PC-3 (cell line): Measurements from ENCODE around the gene VTI1A. TPM values are rescaled to one million over a fixed set of nuclear protein-coding genes. Genes with fewer than 3 reads are reported as not detected.

ENCODE experiments used
- ATAC-seq: fragments of 200-7000 bp; cut with Tn5 transposase; 2 replicates; pipeline ENCODE4 v1.9.1; 2020; ENCODE audit warnings: mild to moderate bottlenecking, moderate library complexity
- BruUV-seq: library from RNA; stranded (reverse); fragments of 400-500 nt; replicated peaks from 2 replicates; lab custom pipeline; 2021; lab: Mats Ljungman, UMichigan
- CTCF ChIA-PET: fragments of 300-600 bp; sonication (Branson Sonifier 250); formaldehyde crosslinking; loops from one replicate; lab custom pipeline; 2022; ENCODE audit warnings: antibody characterized with exemption; lab: Charles Lee
- POLR2A ChIA-PET: fragments of 300-600 bp; sonication (Branson Sonifier 250); formaldehyde crosslinking; loops from one replicate; lab custom pipeline; 2022; ENCODE audit warnings: antibody characterized with exemption; ENCODE audit not compliant: unreplicated experiment; lab: Charles Lee
- DNase-seq: peaks from one replicate; pipeline ENCODE4 v3.0.0-alpha.2; 2015
- H2AFZ ChIP-seq: fragments of 300-600 bp; sonication (generic); 2 replicates; pipeline ENCODE4 v1.6.0; 2016; ENCODE audit warnings: antibody characterized with exemption, low read length
- H3F3A ChIP-seq: fragments of 300-600 bp; sonication (generic); one replicate; pipeline ENCODE4 v1.6.0; 2017; ENCODE audit warnings: antibody characterized with exemption, low read length, control low read depth, mild to moderate bottlenecking; ENCODE audit not compliant: unreplicated experiment
- H3K27ac ChIP-seq: fragments of 300-600 bp; sonication (generic); 2 replicates; pipeline ENCODE4 v1.5.1; 2016; ENCODE audit warnings: mild to moderate bottlenecking, low read length
- H3K27me3 ChIP-seq: fragments of 300-600 bp; sonication (generic); 2 replicates; pipeline ENCODE4 v1.6.1; 2016; ENCODE audit warnings: low read length, mixed read lengths
- H3K36me3 ChIP-seq: fragments of 300-600 bp; sonication (generic); 2 replicates; pipeline ENCODE4 v1.6.1; 2016; ENCODE audit warnings: low read depth, mixed run types, low read length, mixed read lengths
- H3K4me1 ChIP-seq: fragments of 300-600 bp; sonication (generic); 2 replicates; pipeline ENCODE4 v1.5.1; 2016; ENCODE audit warnings: low read length; ENCODE audit not compliant: insufficient read depth
- H3K4me2 ChIP-seq: fragments of 300-600 bp; sonication (generic); 2 replicates; pipeline ENCODE4 v1.6.0; 2016; ENCODE audit warnings: low read length
- H3K4me3 ChIP-seq: fragments of 300-600 bp; sonication (generic); 2 replicates; pipeline ENCODE4 v1.5.1; 2016; ENCODE audit warnings: mild to moderate bottlenecking, low read length, mixed read lengths
- H3K79me2 ChIP-seq: fragments of 300-600 bp; sonication (generic); 2 replicates; pipeline ENCODE4 v1.6.1; 2017; ENCODE audit warnings: low read length, mixed read lengths
- H3K9ac ChIP-seq: fragments of 300-600 bp; sonication (generic); 2 replicates; pipeline ENCODE4 v1.6.0; 2016; ENCODE audit warnings: mild to moderate bottlenecking, low read length
- H3K9me2 ChIP-seq: fragments of 300-600 bp; sonication (generic); replicated peaks from 2 replicates; pipeline ENCODE4 v1.6.1; 2016; ENCODE audit warnings: mixed run types, low read length, mixed read lengths
- H3K9me3 ChIP-seq: fragments of 300-600 bp; sonication (generic); 2 replicates; pipeline ENCODE4 v1.6.1; 2016; ENCODE audit warnings: low read length, mixed read lengths
- H4K20me1 ChIP-seq: fragments of 300-600 bp; sonication (generic); 2 replicates; pipeline ENCODE4 v1.6.1; 2016; ENCODE audit warnings: low read length, mixed read lengths
- EZH2 ChIP-seq: fragments of 300-600 bp; sonication (generic); IDR thresholded peaks from one replicate; pipeline ENCODE4 v1.6.1; 2017; ENCODE audit warnings: antibody characterized with exemption, mild to moderate bottlenecking, low read length; ENCODE audit not compliant: unreplicated experiment
- EZH2phosphoT487 ChIP-seq: fragments of 300-600 bp; sonication (generic); IDR thresholded peaks from 2 replicates; pipeline ENCODE4 v1.6.1; 2018; ENCODE audit warnings: mild to moderate bottlenecking, antibody characterized with exemption, low read length, borderline replicate concordance
- intact Hi-C: fragments of 100-400 bp; cut with micrococcal nuclease; formaldehyde crosslinking; loops from 2 replicates; pipeline ENCODE4 v1.9.0; 2023
- total RNA-seq: library from RNA; depleted of rRNA; stranded (reverse); fragments of >200 nt; gene quantifications from 2 replicates; pipeline ENCODE4 v1.2.3, GENCODE V29; 2014
- TF ChIP-seq, protein P1 (sequence below): fragments of 300-600 bp; sonication (generic); conservative IDR thresholded peaks from 2 replicates; pipeline ENCODE4 v1.5.1; 2017; ENCODE audit warnings: antibody characterized with exemption, low read depth, mild to moderate bottlenecking, low read length

VTI1A gene
- total RNA-seq, 1 experiment from 2014 or later: 18.1 TPM

DNA sequence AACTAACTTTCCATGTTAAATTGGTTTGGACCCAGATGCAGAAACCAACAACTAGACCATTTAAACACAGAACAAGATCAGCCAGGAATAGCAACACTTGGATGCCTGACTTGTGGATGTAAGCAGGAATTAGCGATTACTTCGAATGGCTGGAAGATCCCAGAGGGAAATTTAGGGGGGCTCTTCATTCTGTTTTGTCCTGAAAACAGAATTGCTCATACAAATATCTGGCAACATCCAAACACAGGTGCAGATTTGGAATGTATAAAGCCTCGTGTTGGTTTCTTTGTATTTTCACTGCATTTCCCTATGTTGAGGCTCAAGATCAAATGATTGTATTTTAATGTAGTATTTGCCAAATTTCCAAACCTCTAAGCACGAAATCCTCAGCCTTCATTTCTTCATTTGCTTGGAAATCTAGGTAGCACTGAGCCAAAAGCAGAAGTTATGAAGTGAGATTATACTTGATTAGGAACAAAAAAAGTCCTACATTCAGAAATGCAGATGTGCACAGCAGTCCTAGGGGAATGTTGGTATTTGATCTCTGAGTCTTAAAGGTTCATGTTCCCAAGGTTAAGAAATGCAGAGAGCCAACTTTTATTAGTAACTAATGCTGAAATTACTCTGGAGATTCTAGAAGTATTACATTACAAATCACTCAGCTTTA lies 254.3 kb downstream of the VTI1A start:
- no peaks in the 10 kb centered on the region for H4K20me1 ChIP-seq
- H3K9me2 ChIP-seq: no peaks in the 10 kb centered on the region
- no peak for ATAC-seq
- ChIA-PET CTCF (no interaction called here), POLR2A (no interaction called here)
- TF ChIP-seq, protein P1, sequence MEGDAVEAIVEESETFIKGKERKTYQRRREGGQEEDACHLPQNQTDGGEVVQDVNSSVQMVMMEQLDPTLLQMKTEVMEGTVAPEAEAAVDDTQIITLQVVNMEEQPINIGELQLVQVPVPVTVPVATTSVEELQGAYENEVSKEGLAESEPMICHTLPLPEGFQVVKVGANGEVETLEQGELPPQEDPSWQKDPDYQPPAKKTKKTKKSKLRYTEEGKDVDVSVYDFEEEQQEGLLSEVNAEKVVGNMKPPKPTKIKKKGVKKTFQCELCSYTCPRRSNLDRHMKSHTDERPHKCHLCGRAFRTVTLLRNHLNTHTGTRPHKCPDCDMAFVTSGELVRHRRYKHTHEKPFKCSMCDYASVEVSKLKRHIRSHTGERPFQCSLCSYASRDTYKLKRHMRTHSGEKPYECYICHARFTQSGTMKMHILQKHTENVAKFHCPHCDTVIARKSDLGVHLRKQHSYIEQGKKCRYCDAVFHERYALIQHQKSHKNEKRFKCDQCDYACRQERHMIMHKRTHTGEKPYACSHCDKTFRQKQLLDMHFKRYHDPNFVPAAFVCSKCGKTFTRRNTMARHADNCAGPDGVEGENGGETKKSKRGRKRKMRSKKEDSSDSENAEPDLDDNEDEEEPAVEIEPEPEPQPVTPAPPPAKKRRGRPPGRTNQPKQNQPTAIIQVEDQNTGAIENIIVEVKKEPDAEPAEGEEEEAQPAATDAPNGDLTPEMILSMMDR: no peak
- TF ChIP-seq EZH2phosphoT487 (no peak), EZH2 (no peak)
- no peak overlapping the region for H2AFZ ChIP-seq
- H3F3A ChIP-seq: no peaks in the 10 kb centered on the region
- no peaks in the 10 kb centered on the region for H3K27me3 ChIP-seq
- no peak overlapping the region for H3K27ac ChIP-seq
- no peak overlapping the region for H3K9ac ChIP-seq
- H3K79me2 ChIP-seq: no peaks in the 10 kb centered on the region
- no peaks in the 10 kb centered on the region for H3K36me3 ChIP-seq
- H3K4me2 ChIP-seq: no peak overlapping the region
- intact Hi-C loops: no loop called here
- BruUV-seq: no TSS peak
- no peak for DNase-seq
- no peak overlapping the region for H3K4me3 ChIP-seq
- H3K4me1 ChIP-seq: no peaks in the 10 kb centered on the region
- no peaks in the 10 kb centered on the region for H3K9me3 ChIP-seq

DNA sequence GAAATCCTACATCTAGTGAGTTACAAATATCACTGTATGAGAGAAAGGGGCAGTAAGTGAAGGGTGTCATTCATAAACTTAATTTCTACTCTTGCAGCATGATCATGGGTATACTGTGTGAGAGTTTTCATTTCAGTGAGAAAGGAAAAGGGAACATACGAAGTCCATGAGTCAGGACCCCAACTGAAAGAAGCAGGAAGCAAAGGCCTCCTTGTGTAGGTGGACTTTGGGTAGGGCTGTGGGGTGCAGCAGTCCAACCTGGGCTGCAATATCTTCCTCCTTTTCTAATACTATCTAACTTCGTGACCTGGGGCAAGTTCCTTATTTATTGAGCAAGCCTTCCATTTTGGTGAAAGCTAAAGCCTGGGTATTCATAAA lies 254.9 kb downstream of the VTI1A start:
- H4K20me1 ChIP-seq: no peaks in the 10 kb centered on the region
- intact Hi-C loops: no loop called here
- no peaks in the 10 kb centered on the region for H3K9me2 ChIP-seq
- H3K79me2 ChIP-seq: no peaks in the 10 kb centered on the region
- no peaks in the 10 kb centered on the region for H3K9me3 ChIP-seq
- no peaks in the 10 kb centered on the region for H3K4me1 ChIP-seq
- no peaks in the 10 kb centered on the region for H3K36me3 ChIP-seq
- TF ChIP-seq, protein P1: no peak
- no peak for TF ChIP-seq EZH2
- TF ChIP-seq EZH2phosphoT487: no peak
- H3K27ac ChIP-seq: no peak overlapping the region
- ATAC-seq: no peak
- no peak for DNase-seq
- no peak overlapping the region for H3K4me3 ChIP-seq
- no peak overlapping the region for H2AFZ ChIP-seq
- CTCF ChIA-PET: no interaction called here
- H3F3A ChIP-seq: no peaks in the 10 kb centered on the region
- no peak overlapping the region for H3K4me2 ChIP-seq
- no peak overlapping the region for H3K9ac ChIP-seq
- H3K27me3 ChIP-seq: no peaks in the 10 kb centered on the region
- BruUV-seq: no TSS peak
- POLR2A ChIA-PET: no interaction called here

DNA sequence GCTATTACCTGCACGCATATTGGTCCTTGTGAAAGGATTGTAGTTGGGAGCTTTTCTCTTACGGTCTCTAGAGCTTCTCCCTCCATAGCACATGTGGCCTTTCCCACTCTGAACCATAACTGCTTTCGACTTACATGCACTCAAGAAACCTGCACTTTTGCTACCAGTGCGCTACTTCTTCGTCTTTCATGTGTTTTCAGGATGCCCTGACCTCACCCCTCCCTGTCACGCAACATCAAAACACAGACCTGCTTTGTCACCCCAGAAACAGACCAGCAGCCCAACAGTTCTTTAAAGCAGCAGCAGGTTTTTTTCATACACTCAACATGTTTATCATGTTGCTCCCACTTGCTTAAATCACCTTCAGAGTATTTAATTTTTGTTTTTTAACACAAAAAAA lies 259.6 kb downstream of the VTI1A start:
- CTCF ChIA-PET: no interaction called here
- DNase-seq (no peak), ATAC-seq (no peak)
- H3K9me3 ChIP-seq: no peaks in the 10 kb centered on the region
- no TSS peak for BruUV-seq
- TF ChIP-seq EZH2phosphoT487 (no peak), EZH2 (no peak)
- TF ChIP-seq, protein P1: no peak
- H3K4me3 ChIP-seq: no peak overlapping the region
- intact Hi-C loops: no loop called here
- H3K27ac ChIP-seq: no peak overlapping the region
- H3K79me2 ChIP-seq: no peaks in the 10 kb centered on the region
- H3K27me3 ChIP-seq: no peaks in the 10 kb centered on the region
- no peaks in the 10 kb centered on the region for H3F3A ChIP-seq
- no peaks in the 10 kb centered on the region for H3K9me2 ChIP-seq
- POLR2A ChIA-PET: no interaction called here
- H3K4me2 ChIP-seq: no peak overlapping the region
- H2AFZ ChIP-seq: no peak overlapping the region
- H3K4me1 ChIP-seq: peaks cover 11% of the 10 kb centered on the region
- no peak overlapping the region for H3K9ac ChIP-seq
- H4K20me1 ChIP-seq: no peaks in the 10 kb centered on the region
- H3K36me3 ChIP-seq: no peaks in the 10 kb centered on the region
